GM19193 (cell line): Measurements from ENCODE around the gene MSMO1.

Experiments used
- POLR2A ChIP-seq: IDR thresholded peaks from 4 replicates; pipeline ENCODE4 v1.6.1; 2011; ENCODE audit not compliant: insufficient read depth, insufficient read length; ENCODE audit errors: extremely low read depth

The MSMO1 gene

GRCh38 chr4:165370530-165370929 lies 43.1 kb downstream of the MSMO1 start:
- no peak for TF ChIP-seq POLR2A

DNA sequence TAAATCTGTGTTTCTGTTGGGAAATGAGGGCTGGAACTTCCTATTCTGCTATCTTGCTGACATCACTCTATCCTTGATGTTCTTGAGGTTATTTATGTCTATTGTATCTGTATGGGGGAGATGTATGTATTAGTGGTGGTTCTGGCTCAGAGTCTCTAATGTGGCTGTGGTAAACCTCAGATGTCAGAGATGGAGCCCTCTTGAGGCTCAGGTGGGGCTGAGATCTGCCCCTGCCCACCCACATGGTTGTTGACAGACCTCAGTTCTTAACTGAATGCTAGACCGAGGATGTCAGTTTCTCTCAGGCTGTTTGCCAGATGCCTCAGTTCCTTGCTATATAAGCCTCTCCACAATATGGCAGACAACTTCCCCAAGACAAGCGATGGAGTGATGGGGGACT lies 48.0 kb downstream of the MSMO1 start:
- no peak for TF ChIP-seq POLR2A

DNA sequence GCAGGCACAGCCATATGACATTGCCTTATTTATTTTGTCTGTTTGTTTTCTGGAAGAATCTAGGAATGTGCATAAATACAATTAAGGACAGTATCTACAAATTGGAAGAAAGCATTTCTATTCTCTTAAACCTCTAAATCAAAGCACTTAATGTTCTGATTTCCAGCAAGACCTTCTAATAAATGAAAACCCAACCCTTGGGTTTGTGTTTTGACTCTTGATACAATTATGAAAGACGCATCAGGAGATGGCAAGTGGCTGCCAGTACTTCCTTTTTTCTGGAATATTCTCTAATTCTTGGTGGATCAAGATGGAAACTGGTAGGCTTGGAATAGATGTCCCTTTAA lies 50.9 kb downstream of the MSMO1 start:
- TF ChIP-seq POLR2A: no peak

- no peak for TF ChIP-seq POLR2A
Observed at GRCh38 chr4:165378745-165379677, 51.5 kb downstream of the MSMO1 start, which contains the start of gene CPE. CPE (plus strand) TSS chr4:165379008; CDS start chr4:165379222, 214 bp downstream.

DNA sequence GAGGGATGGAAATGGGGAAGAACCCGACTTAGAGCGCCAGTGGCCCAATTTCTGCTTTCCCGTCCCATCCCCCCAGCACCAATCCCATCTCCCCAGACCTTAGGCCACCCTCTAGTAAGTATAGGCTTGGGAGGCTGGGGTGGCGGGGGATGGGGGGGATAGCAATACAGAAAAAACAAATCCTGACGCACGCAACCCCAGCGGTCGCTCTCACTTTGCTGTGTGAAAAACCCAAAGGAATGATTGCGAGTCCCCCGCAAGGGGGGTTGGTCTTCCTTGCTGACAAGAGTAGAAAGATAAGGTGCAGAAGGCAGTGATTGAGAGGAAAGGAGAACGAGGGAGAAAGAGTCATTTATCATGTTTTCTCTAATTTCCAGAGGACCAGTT lies 52.2 kb downstream of the MSMO1 start:
- no peak for TF ChIP-seq POLR2A

DNA sequence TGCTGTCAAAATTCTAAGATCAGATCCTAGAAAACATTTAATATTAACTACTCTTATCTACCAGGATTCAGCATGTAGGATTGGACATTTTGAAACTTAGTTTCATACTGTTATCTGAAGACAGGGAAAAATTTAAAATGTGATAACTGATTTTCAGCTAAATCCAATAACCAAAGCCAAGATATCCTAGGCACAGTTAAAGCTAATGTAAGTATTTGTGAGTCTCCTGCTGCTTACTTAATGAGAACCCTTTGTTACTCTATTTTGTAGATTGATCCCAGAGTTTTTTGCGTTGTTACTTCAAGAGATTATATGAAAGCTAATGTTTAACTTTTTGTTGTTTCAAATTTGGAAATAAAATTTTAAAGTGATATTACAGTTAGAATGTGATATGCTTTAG lies 53.3 kb downstream of the MSMO1 start:
- TF ChIP-seq POLR2A: no peak

DNA sequence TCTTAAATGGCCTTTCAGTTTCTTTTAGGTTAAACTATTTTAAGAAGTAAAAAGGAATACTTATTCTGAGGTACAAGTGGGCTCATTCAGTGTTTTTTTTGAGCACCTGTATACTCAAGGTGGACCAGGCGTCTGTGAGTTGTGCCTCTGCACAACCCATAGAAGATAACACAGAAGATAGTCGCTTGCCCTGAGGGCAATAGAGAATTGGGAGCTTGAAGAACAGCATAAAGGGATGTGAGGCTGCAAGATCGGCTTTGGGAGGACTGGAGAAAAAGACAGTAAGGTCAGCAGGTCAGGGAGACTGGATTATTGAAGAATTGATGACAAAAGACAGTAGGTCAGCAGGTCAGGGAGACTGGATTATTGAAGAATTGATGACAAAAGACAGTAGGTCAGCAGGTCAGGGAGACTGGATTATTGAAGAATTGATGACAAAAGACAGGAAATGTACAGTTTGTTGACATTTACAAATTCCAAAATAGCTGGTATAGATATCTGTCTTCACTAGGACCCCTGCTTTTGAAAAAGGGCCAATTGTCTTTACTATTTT lies 54.4 kb downstream of the MSMO1 start:
- TF ChIP-seq POLR2A: no peak

- no peak for TF ChIP-seq POLR2A
Observed at GRCh38 chr4:165382640-165383039, 55.2 kb downstream of the MSMO1 start.

- TF ChIP-seq POLR2A: no peak
Observed at GRCh38 chr4:165383591-165384073, 56.2 kb downstream of the MSMO1 start.

DNA sequence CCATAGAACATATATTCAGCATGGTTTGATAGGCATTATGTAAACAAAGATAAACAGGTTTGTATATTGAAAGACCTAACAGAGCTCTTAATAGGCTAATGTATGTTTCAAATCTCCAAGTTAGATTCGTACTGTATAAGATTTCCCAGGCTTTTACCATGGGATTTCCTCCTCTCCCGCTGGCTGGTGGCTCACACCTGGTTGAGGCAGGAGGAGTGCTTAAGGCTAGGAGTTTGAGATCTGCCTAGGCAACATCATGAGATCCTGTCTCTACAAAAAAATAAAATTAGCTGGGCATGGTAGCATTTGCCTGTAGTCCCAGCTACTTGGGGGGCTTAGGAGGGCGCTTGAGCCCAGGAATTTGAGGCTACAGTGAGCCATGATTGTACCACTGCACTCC lies 56.7 kb downstream of the MSMO1 start:
- no peak for TF ChIP-seq POLR2A

GRCh38 chr4:165384598-165384997 lies 57.1 kb downstream of the MSMO1 start:
- no peak for TF ChIP-seq POLR2A

- no peak for TF ChIP-seq POLR2A
Observed at GRCh38 chr4:165385126-165385525, 57.7 kb downstream of the MSMO1 start.

- no peak for TF ChIP-seq POLR2A
Observed at GRCh38 chr4:165386328-165386727, 58.9 kb downstream of the MSMO1 start.

GRCh38 chr4:165388756-165389155 lies 61.3 kb downstream of the MSMO1 start:
- TF ChIP-seq POLR2A: no peak
